GM23338 (cell line): ENCODE data around the gene RANBP6. TPM values are rescaled to one million over a fixed set of nuclear protein-coding genes. Genes with fewer than 3 reads are reported as not detected.

Experiments used
- ATAC-seq: fragments of 200-7000 bp; cut with Tn5 transposase; 3 replicates; pipeline ENCODE4 v1.9.1; 2020
- DNase-seq: peaks from one replicate; pipeline ENCODE4 v3.0.0-alpha.2; 2015; ENCODE audit warnings: low spot score
- H2AFZ ChIP-seq: fragments of 200-600 bp; sonication (generic); 2 replicates; pipeline ENCODE4 v1.8.0; 2016; ENCODE audit warnings: antibody characterized with exemption, mild to moderate bottlenecking, moderate library complexity
- H3F3A ChIP-seq: fragments of 200-600 bp; sonication (generic); replicated peaks from 2 replicates; pipeline ENCODE4 v1.8.0; 2017; ENCODE audit warnings: antibody characterized with exemption, mixed run types, low read depth
- H3K27ac ChIP-seq: fragments of 200-600 bp; sonication (generic); 2 replicates; pipeline ENCODE4 v1.6.1; 2016; ENCODE audit warnings: low read depth
- H3K27me3 ChIP-seq: fragments of 200-600 bp; sonication (generic); 2 replicates; pipeline ENCODE4 v1.8.0; 2016; ENCODE audit warnings: mild to moderate bottlenecking, mixed run types, moderate library complexity; ENCODE audit not compliant: insufficient read depth
- H3K36me3 ChIP-seq: fragments of 200-600 bp; sonication (generic); 2 replicates; pipeline ENCODE4 v1.8.0; 2016; ENCODE audit warnings: mild to moderate bottlenecking; ENCODE audit not compliant: insufficient read depth
- H3K4me1 ChIP-seq: fragments of 200-600 bp; sonication (generic); 2 replicates; pipeline ENCODE4 v1.8.0; 2016; ENCODE audit warnings: mild to moderate bottlenecking, moderate library complexity; ENCODE audit not compliant: insufficient read depth
- H3K4me2 ChIP-seq: fragments of 200-600 bp; sonication (generic); 2 replicates; pipeline ENCODE4 v1.7.1; 2017; ENCODE audit warnings: mixed run types
- H3K4me3 ChIP-seq: fragments of 200-600 bp; sonication (generic); 2 replicates; pipeline ENCODE4 v1.6.1; 2016; ENCODE audit warnings: mixed run types
- H3K79me2 ChIP-seq: fragments of 200-600 bp; sonication (generic); replicated peaks from 2 replicates; pipeline ENCODE4 v1.8.0; 2017; ENCODE audit warnings: mild to moderate bottlenecking; ENCODE audit not compliant: insufficient read depth
- H3K9me2 ChIP-seq: fragments of 200-600 bp; sonication (generic); 2 replicates; pipeline ENCODE4 v1.8.0; 2017; ENCODE audit not compliant: insufficient read depth
- H4K20me1 ChIP-seq: fragments of 200-600 bp; sonication (generic); replicated peaks from 2 replicates; pipeline ENCODE4 v1.8.0; 2017; ENCODE audit warnings: mild to moderate bottlenecking; ENCODE audit not compliant: insufficient read depth
- H3K27ac Mint-ChIP-seq: 2 replicates; pipeline ENCODE4 v1.8.0; 2020; ENCODE audit warnings: inconsistent platforms, mild to moderate bottlenecking, moderate library complexity, mixed read lengths
- H3K27me3 Mint-ChIP-seq: 3 replicates; pipeline ENCODE4 v1.8.0; 2022; ENCODE audit warnings: low read depth, mild to moderate bottlenecking, moderate library complexity, mixed read lengths, inconsistent platforms; ENCODE audit not compliant: insufficient read depth, poor library complexity
- H3K36me3 Mint-ChIP-seq: 3 replicates; pipeline ENCODE4 v1.8.0; 2021; ENCODE audit warnings: low read depth, mild to moderate bottlenecking, inconsistent platforms, moderate library complexity, mixed read lengths
- H3K4me1 Mint-ChIP-seq: 3 replicates; pipeline ENCODE4 v1.8.0; 2020; ENCODE audit warnings: mild to moderate bottlenecking, inconsistent platforms, mixed read lengths
- H3K4me3 Mint-ChIP-seq: 3 replicates; pipeline ENCODE4 v1.8.0; 2021; ENCODE audit warnings: moderate library complexity, mild to moderate bottlenecking, inconsistent platforms, mixed read lengths
- H3K9me3 Mint-ChIP-seq: 3 replicates; pipeline ENCODE4 v1.8.0; 2020; ENCODE audit warnings: moderate library complexity, mild to moderate bottlenecking, inconsistent platforms, mixed read lengths
- CREB1 ChIP-seq: fragments of 250-450 bp; sonication (Bioruptor Pico); IDR thresholded peaks from 2 replicates; pipeline ENCODE4 v1.5.0; 2020; ENCODE audit warnings: low read depth, mild to moderate bottlenecking, moderate library complexity
- CTCF ChIP-seq, 2 experiments: fragments of 200-600 bp in 1 of 2; sonication (generic) in 1 of 2; conservative IDR thresholded peaks; 2 replicates each; pipeline versions ENCODE4 v1.5.1 to v1.6.1; 2016 to 2017; ENCODE audit warnings: antibody characterized with exemption in 2 of 2, low read depth in 2 of 2, mild to moderate bottlenecking in 2 of 2, moderate library complexity in 1 of 2
- ETS1 ChIP-seq: IDR thresholded peaks from 2 replicates; pipeline ENCODE4 v1.6.1; 2016; ENCODE audit warnings: antibody characterized with exemption
- EZH2 ChIP-seq: fragments of 200-600 bp; sonication (generic); IDR thresholded peaks from one replicate; pipeline ENCODE4 v1.8.0; 2017; ENCODE audit warnings: antibody characterized with exemption, mild to moderate bottlenecking, low read depth; ENCODE audit not compliant: unreplicated experiment
- JUNB ChIP-seq: IDR thresholded peaks from one replicate; pipeline ENCODE4 v1.6.1; 2016; ENCODE audit warnings: antibody characterized with exemption; ENCODE audit not compliant: unreplicated experiment
- NANOG ChIP-seq: IDR thresholded peaks from 2 replicates; pipeline ENCODE4 v1.6.1; 2016; ENCODE audit warnings: antibody characterized with exemption, borderline replicate concordance
- REST ChIP-seq: IDR thresholded peaks from one replicate; pipeline ENCODE4 v1.6.1; 2018; ENCODE audit warnings: antibody characterized with exemption; ENCODE audit not compliant: unreplicated experiment
- STAT1 ChIP-seq: IDR thresholded peaks from one replicate; pipeline ENCODE4 v1.6.1; 2016; ENCODE audit warnings: antibody characterized with exemption; ENCODE audit not compliant: unreplicated experiment
- ZNF114 ChIP-seq: fragments of 250-450 bp; sonication (Bioruptor Pico); IDR thresholded peaks from 2 replicates; pipeline ENCODE4 v1.5.0; 2020; ENCODE audit warnings: mild to moderate bottlenecking, moderate library complexity
- ZNF331 ChIP-seq: fragments of 250-450 bp; sonication (Bioruptor Pico); IDR thresholded peaks from 2 replicates; pipeline ENCODE4 v1.5.0; 2020; ENCODE audit warnings: low read depth, mild to moderate bottlenecking, moderate library complexity
- polyA plus RNA-seq: library from polyadenylated mRNA; unstranded; fragments of >200 nt; fragmentation: Nextera tagmentation; extraction: Ambion mirVana; gene quantifications from 2 replicates; pipeline ENCODE4 v1.2.1, GENCODE V29; 2016
- total RNA-seq: library from RNA; depleted of rRNA; stranded (reverse); fragments of >200 nt; shearing (Covaris generic); gene quantifications from 2 replicates; pipeline ENCODE4 v1.2.3, GENCODE V29; 2014

Gene RANBP6
- total and polyA plus RNA-seq, 2 experiments from 2014 or later: 9.4 to 26.4 TPM

- TF ChIP-seq ETS1 (no peak), STAT1 (no peak), ZNF331 (CRISPR knock-in tag) (no peak), REST (no peak), ZNF114 (CRISPR knock-in tag) (no peak)
Measured at GRCh38 chr9:6051511-6051950, 36.1 kb upstream of the RANBP6 start (continued).

- Mint-ChIP-seq H3K27ac (no peak overlapping the region), H3K4me1 (peaks cover 8% of the 10 kb centered on the region), H3K9me3 (no peaks in the 10 kb centered on the region), H3K4me3 (no peak overlapping the region), H3K36me3 (no peaks in the 10 kb centered on the region), H3K27me3 (no peaks in the 10 kb centered on the region)
- Histone ChIP-seq H3K27ac (no peak overlapping the region), H4K20me1 (no peaks in the 10 kb centered on the region), H3K36me3 (no peaks in the 10 kb centered on the region), H3K4me1 (peaks cover 9% of the 10 kb centered on the region), H3K4me2 (no peak overlapping the region), H3K4me3 (no peak overlapping the region), H2AFZ (no peak overlapping the region), H3F3A (no peaks in the 10 kb centered on the region), H3K79me2 (no peaks in the 10 kb centered on the region), H3K27me3 (no peaks in the 10 kb centered on the region), H3K9me2 (peaks cover 5% of the 10 kb centered on the region; the same call in 1 of the 2 replicates)
- TF ChIP-seq ZNF331 (CRISPR knock-in tag) (no peak), CTCF (conservative IDR thresholded peaks at IDR 0.05; ENCODE audit: low read depth in 2 of 2) (peak; percentile 75 to 76)
- DNase-seq (peak; percentile 65), ATAC-seq (peak; percentile 51)
Measured at GRCh38 chr9:6049798-6050197, 34.4 kb upstream of the RANBP6 start.

GRCh38 chr9:6048039-6048438, 32.6 kb upstream of the RANBP6 start:
- Histone ChIP-seq H3K36me3 (no peaks in the 10 kb centered on the region), H3K27ac (no peak overlapping the region), H3K4me2 (no peak overlapping the region), H3K27me3 (no peaks in the 10 kb centered on the region), H3K4me3 (no peak overlapping the region), H3K79me2 (no peaks in the 10 kb centered on the region), H3K9me2 (peaks cover 5% of the 10 kb centered on the region; the same call in 1 of the 2 replicates), H4K20me1 (no peaks in the 10 kb centered on the region), H2AFZ (no peak overlapping the region), H3F3A (no peaks in the 10 kb centered on the region), H3K4me1 (peaks cover 3% of the 10 kb centered on the region; the same call in 1 of the 2 replicates)
- peaks cover 3% of the 10 kb centered on the region for H3K4me1 Mint-ChIP-seq
- no peak overlapping the region for H3K27ac Mint-ChIP-seq
- H3K4me3 Mint-ChIP-seq: no peak overlapping the region
- no peaks in the 10 kb centered on the region for H3K27me3 Mint-ChIP-seq
- H3K9me3 Mint-ChIP-seq: no peaks in the 10 kb centered on the region
- DNase-seq: no peak
- no peaks in the 10 kb centered on the region for H3K36me3 Mint-ChIP-seq
- ATAC-seq: no peak
- TF ChIP-seq NANOG (no peak), JUNB (no peak), STAT1 (no peak), CREB1 (CRISPR knock-in tag) (no peak), ZNF114 (CRISPR knock-in tag) (no peak), EZH2 (no peak), REST (no peak), ZNF331 (CRISPR knock-in tag) (no peak), ETS1 (no peak)
